Gastroesophageal sphincter (tissue), 3 donors: ENCODE measurements around the gene NFE2.

Experiments used
- CTCF ChIP-seq, 4 experiments: fragments of 200-600 bp in 2 of 4; fragments of 450-650 bp in 2 of 4; sonication (generic) in 1 of 4; IDR thresholded peaks; one replicate each; pipeline ENCODE4 v1.5.1; 2017 to 2019; ENCODE audit warnings: antibody characterized with exemption in 4 of 4, mild to moderate bottlenecking in 2 of 4, moderate library complexity in 2 of 4
- EP300 ChIP-seq: sonication (generic); formaldehyde crosslinking; IDR thresholded peaks from one replicate; pipeline ENCODE4 v1.6.1; 2017; ENCODE audit warnings: antibody characterized with exemption, mild to moderate bottlenecking
- POLR2A ChIP-seq, 2 donors: fragments of 450-650 bp; IDR thresholded peaks; one replicate each; pipeline ENCODE4 v1.6.1; 2017; ENCODE audit warnings: antibody characterized with exemption in 2 of 2, mild to moderate bottlenecking in 2 of 2, moderate library complexity in 1 of 2
- POLR2AphosphoS5 ChIP-seq: sonication (generic); formaldehyde crosslinking; IDR thresholded peaks from one replicate; pipeline ENCODE4 v1.6.1; 2017; ENCODE audit warnings: antibody characterized with exemption

GRCh38 chr12:54321363-54321762, 20.5 kb upstream of the NFE2 start:
- TF ChIP-seq CTCF (IDR thresholded peaks at IDR 0.05), result no peak
- no peak for TF ChIP-seq EP300
- no peak for TF ChIP-seq POLR2AphosphoS5
- no peak for TF ChIP-seq POLR2A (IDR thresholded peaks at IDR 0.05)
